PC-9 (cell line): Measurements from ENCODE around the gene PRICKLE2.

Experiments used
- EZH2 ChIP-seq: fragments of 200-600 bp; sonication (generic); IDR thresholded peaks from 2 replicates; pipeline ENCODE4 v1.8.0; 2017; ENCODE audit warnings: antibody characterized with exemption, low read depth
- TF ChIP-seq, protein P1 (sequence below): fragments of 200-600 bp; sonication (generic); conservative IDR thresholded peaks from 2 replicates; pipeline ENCODE4 v1.6.1; 2017; ENCODE audit warnings: mixed run types, antibody characterized with exemption, mild to moderate bottlenecking, moderate library complexity

DNA sequence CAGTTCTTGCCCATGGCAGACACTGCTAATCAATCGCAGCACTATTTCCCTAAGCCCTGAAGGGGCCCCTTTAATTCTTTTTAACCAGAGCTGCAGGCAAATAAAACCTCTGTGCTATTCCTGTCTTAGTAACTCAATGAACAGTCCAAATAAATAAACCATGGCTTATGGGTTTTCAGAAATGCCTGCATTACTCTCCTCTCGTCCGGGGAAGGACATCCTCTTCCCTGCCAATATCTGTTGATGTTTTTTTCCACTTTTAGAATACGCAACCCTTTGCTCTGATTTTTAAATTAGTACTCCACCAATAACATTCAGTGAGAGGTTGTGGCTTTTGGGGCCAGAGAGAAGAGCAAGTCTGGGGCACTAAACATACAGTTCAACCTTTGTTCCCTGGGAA, 35.2 kb upstream of the PRICKLE2 start:
- TF ChIP-seq, protein P1, sequence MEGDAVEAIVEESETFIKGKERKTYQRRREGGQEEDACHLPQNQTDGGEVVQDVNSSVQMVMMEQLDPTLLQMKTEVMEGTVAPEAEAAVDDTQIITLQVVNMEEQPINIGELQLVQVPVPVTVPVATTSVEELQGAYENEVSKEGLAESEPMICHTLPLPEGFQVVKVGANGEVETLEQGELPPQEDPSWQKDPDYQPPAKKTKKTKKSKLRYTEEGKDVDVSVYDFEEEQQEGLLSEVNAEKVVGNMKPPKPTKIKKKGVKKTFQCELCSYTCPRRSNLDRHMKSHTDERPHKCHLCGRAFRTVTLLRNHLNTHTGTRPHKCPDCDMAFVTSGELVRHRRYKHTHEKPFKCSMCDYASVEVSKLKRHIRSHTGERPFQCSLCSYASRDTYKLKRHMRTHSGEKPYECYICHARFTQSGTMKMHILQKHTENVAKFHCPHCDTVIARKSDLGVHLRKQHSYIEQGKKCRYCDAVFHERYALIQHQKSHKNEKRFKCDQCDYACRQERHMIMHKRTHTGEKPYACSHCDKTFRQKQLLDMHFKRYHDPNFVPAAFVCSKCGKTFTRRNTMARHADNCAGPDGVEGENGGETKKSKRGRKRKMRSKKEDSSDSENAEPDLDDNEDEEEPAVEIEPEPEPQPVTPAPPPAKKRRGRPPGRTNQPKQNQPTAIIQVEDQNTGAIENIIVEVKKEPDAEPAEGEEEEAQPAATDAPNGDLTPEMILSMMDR = no peak
- no peak for TF ChIP-seq EZH2
